Astrocyte of the spinal cord (primary cell): Measurements from ENCODE around the gene ZNF185.
A peak's percentile ranks its signal among the peaks of the same experiment; 100 is the strongest.

Source experiments
- DNase-seq: peaks from one replicate; pipeline ENCODE4 v3.0.0; 2011; ENCODE audit warnings: low read depth, low spot score
- H3K4me3 ChIP-seq: 2 replicates; pipeline ENCODE4 v1.5.1; 2011; ENCODE audit warnings: low read depth, mild to moderate bottlenecking, low read length, moderate library complexity
- CTCF ChIP-seq: IDR thresholded peaks from 2 replicates; pipeline ENCODE4 v1.5.1; 2012; ENCODE audit warnings: low read depth, mild to moderate bottlenecking, low read length, inconsistent platforms
- in situ Hi-C: cut with HindIII; loops from 2 replicates; pipeline ENCODE4 v1.10.0; 2017; ENCODE audit warnings: low sequenced_read_pairs

Gene ZNF185

DNA sequence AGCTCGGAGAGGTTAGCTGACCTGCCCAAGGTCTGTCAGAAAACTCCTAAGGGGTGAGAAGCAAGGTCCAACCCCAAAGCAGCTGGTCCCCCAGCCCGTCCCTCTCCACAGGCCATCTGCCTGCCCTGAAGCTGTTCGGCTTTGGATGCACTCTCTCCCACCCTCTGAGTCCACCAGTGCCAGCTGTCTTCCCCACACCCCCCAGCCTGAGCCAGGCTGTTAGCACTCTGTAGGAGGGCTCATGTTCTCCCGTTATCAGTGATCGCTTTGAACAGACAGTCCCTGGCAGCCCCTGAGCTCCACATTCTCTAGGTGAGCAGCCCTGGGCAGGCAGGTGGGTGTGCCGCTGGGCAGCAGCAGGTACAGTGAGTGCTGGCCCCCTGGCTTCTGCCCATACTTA is 16.0 kb downstream of the ZNF185 start:
- in situ Hi-C loops = no loop called here
- DNase-seq = no peak

GRCh38 chrX:152915541-152916241 is 17.8 kb downstream of the ZNF185 start:
- in situ Hi-C loops = no loop called here
- DNase-seq = peak; percentile 76
- no peak overlapping the region for H3K4me3 ChIP-seq
- peak; percentile 72 for TF ChIP-seq CTCF

More for the DNA sequence above, 16.0 kb downstream of the ZNF185 start:
- H3K4me3 ChIP-seq = no peak overlapping the region
- no peak for TF ChIP-seq CTCF

- in situ Hi-C loops = no loop called here
- DNase-seq = no peak
- H3K4me3 ChIP-seq = no peak overlapping the region
- no peak for TF ChIP-seq CTCF
These were observed 20.1 kb downstream of the ZNF185 start for GRCh38 chrX:152917656-152918579.

- DNase-seq = no peak
- in situ Hi-C loops = no loop called here
- TF ChIP-seq CTCF = no peak
- H3K4me3 ChIP-seq = no peak overlapping the region
These were observed 20.8 kb downstream of the ZNF185 start for GRCh38 chrX:152918707-152919106.

GRCh38 chrX:152923599-152923998 is 25.7 kb downstream of the ZNF185 start:
- TF ChIP-seq CTCF = no peak
- DNase-seq = no peak
- H3K4me3 ChIP-seq = no peak overlapping the region
- in situ Hi-C loops = no loop called here

- H3K4me3 ChIP-seq = no peak overlapping the region
- DNase-seq = no peak
- TF ChIP-seq CTCF = no peak
- in situ Hi-C loops = no loop called here
These were observed 28.0 kb downstream of the ZNF185 start for GRCh38 chrX:152925835-152926234.
